ENCODE measurements around the gene RPTOR.

RPTOR gene

GRCh38 chr17:80682372-80682771 is 137.7 kb downstream of the RPTOR start:
- in situ Hi-C loops (cut with MboI; ENCODE audit: low pct_unique_long_range_greater_than_20kb, low sequenced_read_pairs, unreplicated experiment), result no loop called here
- no peak for DNase-seq (ENCODE audit: low spot score)
- TF ChIP-seq CTCF (IDR thresholded peaks at IDR 0.05; ENCODE audit: extremely low read depth, insufficient read depth, missing control alignments), result no peak

GRCh38 chr17:80683625-80684104 is 139.0 kb downstream of the RPTOR start:
- no peak for TF ChIP-seq CTCF (IDR thresholded peaks at IDR 0.05; ENCODE audit: extremely low read depth, insufficient read depth, missing control alignments)
- in situ Hi-C loops (cut with MboI; ENCODE audit: low pct_unique_long_range_greater_than_20kb, low sequenced_read_pairs, unreplicated experiment), result no loop called here
- DNase-seq (ENCODE audit: low spot score), result no peak

- in situ Hi-C loops (cut with MboI; ENCODE audit: low pct_unique_long_range_greater_than_20kb, low sequenced_read_pairs, unreplicated experiment), result no loop called here
- DNase-seq (ENCODE audit: low spot score), result no peak
- no peak for TF ChIP-seq CTCF (IDR thresholded peaks at IDR 0.05; ENCODE audit: extremely low read depth, insufficient read depth, missing control alignments)
Observed at GRCh38 chr17:80687839-80688238, 143.2 kb downstream of the RPTOR start.

DNA sequence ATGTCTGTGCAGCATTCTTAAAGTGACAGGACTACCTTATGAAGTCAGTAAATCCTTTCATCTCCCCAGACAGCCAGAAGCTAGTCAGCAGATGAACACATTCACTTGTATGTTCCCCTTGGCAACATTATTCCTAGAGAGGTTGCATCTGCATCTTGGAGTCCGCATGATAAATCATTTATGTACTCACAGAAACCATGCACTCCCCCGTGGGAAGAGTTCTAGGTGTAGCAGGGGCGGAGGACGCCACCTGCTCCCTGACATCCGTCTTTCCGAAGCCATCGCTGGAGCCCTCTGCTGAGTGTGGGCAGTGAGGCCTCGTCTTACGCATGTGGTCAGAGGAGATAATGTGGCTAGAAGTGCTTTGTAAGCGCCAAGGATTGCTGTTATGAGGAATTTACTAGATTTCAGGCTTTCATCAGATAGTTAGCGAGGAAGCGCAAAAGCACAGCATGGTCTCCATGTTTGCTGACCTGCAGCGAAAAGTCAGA is 144.5 kb downstream of the RPTOR start:
- no peak for DNase-seq (ENCODE audit: low spot score)
- no peak for TF ChIP-seq CTCF (IDR thresholded peaks at IDR 0.05; ENCODE audit: extremely low read depth, insufficient read depth, missing control alignments)
- in situ Hi-C loops (cut with MboI; ENCODE audit: low pct_unique_long_range_greater_than_20kb, low sequenced_read_pairs, unreplicated experiment), result no loop called here

DNA sequence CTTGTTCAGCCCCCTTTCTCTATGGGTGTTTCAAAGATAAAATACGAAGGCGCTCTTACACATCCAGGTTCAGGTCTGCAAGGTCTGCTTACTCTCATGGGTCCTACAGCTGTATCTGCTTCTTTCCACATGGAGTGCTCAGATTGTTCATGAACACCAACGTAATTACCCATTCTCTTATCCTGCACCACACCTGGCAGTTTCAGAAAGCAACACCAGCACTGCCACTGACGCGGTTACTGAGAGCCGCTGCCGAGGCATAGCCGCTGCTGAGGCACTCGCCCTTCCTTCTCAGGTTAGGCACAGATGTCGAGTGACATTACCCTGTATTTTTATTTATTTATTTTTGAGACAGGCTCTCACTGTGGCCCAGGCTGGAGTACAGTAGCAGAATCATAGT is 147.1 kb downstream of the RPTOR start:
- in situ Hi-C loops (cut with MboI; ENCODE audit: low pct_unique_long_range_greater_than_20kb, low sequenced_read_pairs, unreplicated experiment), result no loop called here
- TF ChIP-seq CTCF (IDR thresholded peaks at IDR 0.05; ENCODE audit: extremely low read depth, insufficient read depth, missing control alignments), result no peak
- no peak for DNase-seq (ENCODE audit: low spot score)

GRCh38 chr17:80692931-80693467 is 148.4 kb downstream of the RPTOR start:
- TF ChIP-seq CTCF (IDR thresholded peaks at IDR 0.05; ENCODE audit: extremely low read depth, insufficient read depth, missing control alignments), result no peak
- in situ Hi-C loops (cut with MboI; ENCODE audit: low pct_unique_long_range_greater_than_20kb, low sequenced_read_pairs, unreplicated experiment), result no loop called here
- DNase-seq (ENCODE audit: low spot score), result no peak

Measured in GM13977 (cell line).